ENCODE data around the gene SLC20A1.
"Not testable (repeated sequence)": the region's sequence is repeated elsewhere in the genome, so short reads cannot be mapped to it uniquely, and the experiment has no call there.

DNA sequence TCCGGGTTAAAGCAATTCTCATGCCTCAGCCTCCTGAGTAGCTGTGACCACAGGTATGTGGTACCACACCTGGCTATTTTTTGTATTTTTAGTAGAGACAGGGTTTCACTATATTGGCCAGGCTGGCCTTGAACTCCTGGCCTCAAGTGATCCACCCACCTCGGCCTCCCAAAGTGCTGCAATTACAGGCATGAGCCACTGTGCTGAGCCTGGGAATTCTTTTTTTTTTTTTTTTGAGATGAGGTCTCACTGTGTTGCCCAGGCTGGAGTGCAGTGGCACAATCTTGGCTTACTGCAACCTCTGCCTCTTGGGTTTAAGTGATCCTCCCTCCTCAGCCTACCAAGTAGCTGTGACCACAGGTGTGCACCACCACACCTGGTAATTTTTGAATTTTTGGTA, 29.9 kb upstream of the SLC20A1 start:
- TF ChIP-seq, protein P1, sequence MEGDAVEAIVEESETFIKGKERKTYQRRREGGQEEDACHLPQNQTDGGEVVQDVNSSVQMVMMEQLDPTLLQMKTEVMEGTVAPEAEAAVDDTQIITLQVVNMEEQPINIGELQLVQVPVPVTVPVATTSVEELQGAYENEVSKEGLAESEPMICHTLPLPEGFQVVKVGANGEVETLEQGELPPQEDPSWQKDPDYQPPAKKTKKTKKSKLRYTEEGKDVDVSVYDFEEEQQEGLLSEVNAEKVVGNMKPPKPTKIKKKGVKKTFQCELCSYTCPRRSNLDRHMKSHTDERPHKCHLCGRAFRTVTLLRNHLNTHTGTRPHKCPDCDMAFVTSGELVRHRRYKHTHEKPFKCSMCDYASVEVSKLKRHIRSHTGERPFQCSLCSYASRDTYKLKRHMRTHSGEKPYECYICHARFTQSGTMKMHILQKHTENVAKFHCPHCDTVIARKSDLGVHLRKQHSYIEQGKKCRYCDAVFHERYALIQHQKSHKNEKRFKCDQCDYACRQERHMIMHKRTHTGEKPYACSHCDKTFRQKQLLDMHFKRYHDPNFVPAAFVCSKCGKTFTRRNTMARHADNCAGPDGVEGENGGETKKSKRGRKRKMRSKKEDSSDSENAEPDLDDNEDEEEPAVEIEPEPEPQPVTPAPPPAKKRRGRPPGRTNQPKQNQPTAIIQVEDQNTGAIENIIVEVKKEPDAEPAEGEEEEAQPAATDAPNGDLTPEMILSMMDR (IDR thresholded peaks at IDR 0.05) = not testable (repeated sequence)
- TF ChIP-seq POLR2AphosphoS5 (IDR thresholded peaks at IDR 0.05) = not testable (repeated sequence)
